GM19324 (cell line): ENCODE results near the gene RASIP1.
"Not testable (repeated sequence)": the region's sequence is repeated elsewhere in the genome, so short reads cannot be mapped to it uniquely, and the experiment has no call there.

Experiments
- ATAC-seq: cut with Tn5 transposase; IDR thresholded peaks from one replicate; pipeline ENCODE4 v1.9.1; 2021; ENCODE audit warnings: mild to moderate bottlenecking, moderate library complexity; ENCODE audit not compliant: unreplicated experiment, low FRiP score

The RASIP1 gene

GRCh38 chr19:48740164-48740972 is at the start of gene RASIP1:
RASIP1 (minus strand) TSS chr19:48740610; CDS start chr19:48740282, 328 bp downstream.
- no peak for ATAC-seq

GRCh38 chr19:48787331-48787730 is 46.9 kb upstream of the RASIP1 start:
- ATAC-seq, result not testable (repeated sequence)

- not testable (repeated sequence) for ATAC-seq
Observed at GRCh38 chr19:48786422-48786821, 46.0 kb upstream of the RASIP1 start.

GRCh38 chr19:48784527-48784926 is 44.1 kb upstream of the RASIP1 start:
- no peak for ATAC-seq

GRCh38 chr19:48780631-48781391 is 40.4 kb upstream of the RASIP1 start:
- ATAC-seq, result no peak

GRCh38 chr19:48779636-48780035 is 39.2 kb upstream of the RASIP1 start:
- no peak for ATAC-seq

- ATAC-seq, result no peak
Observed at GRCh38 chr19:48777720-48778119, 37.3 kb upstream of the RASIP1 start.

GRCh38 chr19:48777139-48777538 is 36.7 kb upstream of the RASIP1 start:
- ATAC-seq, result no peak

GRCh38 chr19:48772503-48772953 is 32.1 kb upstream of the RASIP1 start:
- no peak for ATAC-seq

GRCh38 chr19:48770734-48771472 is 30.5 kb upstream of the RASIP1 start:
- no peak for ATAC-seq

GRCh38 chr19:48770266-48770665 is 29.9 kb upstream of the RASIP1 start:
- no peak for ATAC-seq

GRCh38 chr19:48768994-48769713 is 28.7 kb upstream of the RASIP1 start:
- no peak for ATAC-seq

- not testable (repeated sequence) for ATAC-seq
Observed at GRCh38 chr19:48768171-48768753, 27.9 kb upstream of the RASIP1 start.

- ATAC-seq, result not testable (repeated sequence)
Observed at GRCh38 chr19:48765816-48766215, 25.4 kb upstream of the RASIP1 start.

GRCh38 chr19:48760504-48761205 is 20.2 kb upstream of the RASIP1 start:
- ATAC-seq, result no peak

GRCh38 chr19:48757741-48758144 is 17.3 kb upstream of the RASIP1 start:
- no peak for ATAC-seq

- no peak for ATAC-seq
Observed at GRCh38 chr19:48757089-48757675, 16.8 kb upstream of the RASIP1 start.

- ATAC-seq, result no peak
Observed at GRCh38 chr19:48756686-48757085, 16.3 kb upstream of the RASIP1 start.

GRCh38 chr19:48756212-48756611 is 15.8 kb upstream of the RASIP1 start:
- no peak for ATAC-seq
